HL-60 (cell line): ENCODE data around the gene BMP2.

Experiments used
- GABPA ChIP-seq: IDR thresholded peaks from 2 replicates; pipeline ENCODE4 v1.6.1; 2012; ENCODE audit warnings: low read depth
- TF ChIP-seq, protein P1 (sequence below): IDR thresholded peaks from one replicate; pipeline ENCODE4 v1.5.1; 2011; ENCODE audit warnings: low read length, control low read depth, inconsistent platforms; ENCODE audit not compliant: insufficient read depth

DNA sequence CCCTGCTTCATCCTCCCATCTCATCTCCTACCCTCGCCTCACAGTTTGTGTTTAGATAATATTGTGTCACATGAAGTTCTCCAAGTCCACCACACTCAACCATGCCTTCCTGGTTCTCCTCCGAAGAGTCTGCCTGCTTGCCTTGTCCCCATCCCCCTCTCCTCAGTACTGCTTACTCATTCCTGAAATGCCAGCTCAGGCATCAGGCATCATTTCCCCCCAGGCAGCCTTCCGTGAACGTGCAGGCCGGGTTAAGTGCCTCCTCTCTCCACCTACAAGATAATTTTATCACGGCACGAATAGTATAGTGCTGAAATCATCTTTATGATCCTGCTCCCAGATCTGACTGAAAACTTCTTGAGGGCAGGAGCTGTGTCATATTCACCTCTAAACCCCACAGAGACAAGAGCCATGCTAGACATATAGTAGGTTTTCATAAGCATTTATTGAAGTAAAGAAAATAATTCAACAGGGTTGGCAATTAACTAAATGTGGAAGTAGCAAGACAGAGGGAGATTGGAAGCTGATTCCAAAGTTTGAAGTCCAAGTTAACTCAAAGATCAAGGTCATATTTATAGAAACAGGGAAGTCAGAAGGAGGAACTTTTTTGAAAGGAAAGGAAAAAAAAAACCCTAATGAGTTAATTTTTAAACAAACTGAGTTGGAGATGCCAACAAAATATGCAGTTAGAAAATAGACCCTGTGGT is 48.7 kb upstream of the BMP2 start:
- TF ChIP-seq, protein P1, sequence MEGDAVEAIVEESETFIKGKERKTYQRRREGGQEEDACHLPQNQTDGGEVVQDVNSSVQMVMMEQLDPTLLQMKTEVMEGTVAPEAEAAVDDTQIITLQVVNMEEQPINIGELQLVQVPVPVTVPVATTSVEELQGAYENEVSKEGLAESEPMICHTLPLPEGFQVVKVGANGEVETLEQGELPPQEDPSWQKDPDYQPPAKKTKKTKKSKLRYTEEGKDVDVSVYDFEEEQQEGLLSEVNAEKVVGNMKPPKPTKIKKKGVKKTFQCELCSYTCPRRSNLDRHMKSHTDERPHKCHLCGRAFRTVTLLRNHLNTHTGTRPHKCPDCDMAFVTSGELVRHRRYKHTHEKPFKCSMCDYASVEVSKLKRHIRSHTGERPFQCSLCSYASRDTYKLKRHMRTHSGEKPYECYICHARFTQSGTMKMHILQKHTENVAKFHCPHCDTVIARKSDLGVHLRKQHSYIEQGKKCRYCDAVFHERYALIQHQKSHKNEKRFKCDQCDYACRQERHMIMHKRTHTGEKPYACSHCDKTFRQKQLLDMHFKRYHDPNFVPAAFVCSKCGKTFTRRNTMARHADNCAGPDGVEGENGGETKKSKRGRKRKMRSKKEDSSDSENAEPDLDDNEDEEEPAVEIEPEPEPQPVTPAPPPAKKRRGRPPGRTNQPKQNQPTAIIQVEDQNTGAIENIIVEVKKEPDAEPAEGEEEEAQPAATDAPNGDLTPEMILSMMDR, result no peak
- TF ChIP-seq GABPA, result no peak
